ENCODE data around the gene TFEB.

Gene TFEB

DNA sequence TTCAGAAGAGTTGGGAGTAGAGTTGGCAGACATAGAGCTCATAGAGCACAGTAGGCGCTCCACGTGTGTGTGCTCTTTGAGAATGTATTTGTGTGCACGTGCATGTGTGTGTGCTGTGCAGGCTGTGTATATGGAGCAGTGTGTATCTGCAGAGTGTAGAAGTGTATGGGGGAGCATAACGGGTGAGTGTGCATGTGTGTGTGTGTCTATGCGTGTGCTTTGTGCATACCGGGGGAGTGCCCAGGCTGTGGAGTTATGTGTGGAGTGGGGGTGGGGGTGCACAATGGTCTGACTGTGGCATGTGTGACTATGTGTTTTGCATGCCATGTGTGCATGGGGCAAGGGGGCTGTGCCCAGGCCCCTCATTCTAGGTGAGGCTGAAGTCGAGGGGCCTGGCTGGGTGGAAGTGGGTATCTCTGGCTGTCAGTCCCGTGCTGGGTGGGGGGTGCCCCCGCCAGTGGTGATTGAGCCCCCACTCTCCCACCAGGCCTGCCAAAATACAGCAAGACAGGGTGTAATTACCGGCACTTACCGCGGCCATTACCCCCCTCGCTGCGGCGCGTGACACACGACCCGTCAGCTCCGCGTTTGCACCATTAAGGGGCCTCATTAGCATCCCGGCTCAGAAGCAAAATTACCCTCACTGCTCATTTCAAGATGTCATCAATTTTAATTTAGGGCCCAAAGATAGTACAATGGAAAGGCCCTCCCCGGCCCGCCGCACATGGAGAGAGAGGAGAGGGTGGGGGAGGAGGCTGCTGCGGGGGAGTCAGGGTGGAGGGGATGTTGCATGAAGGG lies 58.1 kb downstream of the TFEB start:
- DNase-seq (ENCODE audit: low read depth in 1 of 2, low spot score in 1 of 2), result no peak

DNA sequence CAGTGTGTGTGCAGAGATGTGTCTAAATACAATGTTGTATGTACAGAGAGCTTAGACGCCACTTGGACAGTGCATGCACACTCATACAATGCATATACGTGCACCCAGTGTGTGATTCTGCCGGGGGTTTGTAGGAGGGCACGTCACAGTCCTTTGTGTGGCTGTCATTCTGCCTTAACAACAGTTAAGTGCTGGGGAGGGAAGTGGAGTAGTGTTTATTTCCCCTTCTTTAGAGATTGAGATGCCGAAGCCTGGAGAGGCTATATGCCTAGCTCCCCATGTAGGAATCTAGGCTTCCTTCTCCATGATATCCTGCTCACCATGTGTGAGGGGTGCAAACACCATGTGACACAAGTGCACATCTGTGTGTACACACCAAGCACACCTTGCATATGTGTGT lies 59.0 kb downstream of the TFEB start:
- DNase-seq (ENCODE audit: low read depth in 1 of 2, low spot score in 1 of 2), result no peak

- DNase-seq (ENCODE audit: low read depth in 1 of 2, low spot score in 1 of 2), result no peak
Observed at GRCh38 chr6:41675992-41676391, 59.4 kb downstream of the TFEB start.

DNA sequence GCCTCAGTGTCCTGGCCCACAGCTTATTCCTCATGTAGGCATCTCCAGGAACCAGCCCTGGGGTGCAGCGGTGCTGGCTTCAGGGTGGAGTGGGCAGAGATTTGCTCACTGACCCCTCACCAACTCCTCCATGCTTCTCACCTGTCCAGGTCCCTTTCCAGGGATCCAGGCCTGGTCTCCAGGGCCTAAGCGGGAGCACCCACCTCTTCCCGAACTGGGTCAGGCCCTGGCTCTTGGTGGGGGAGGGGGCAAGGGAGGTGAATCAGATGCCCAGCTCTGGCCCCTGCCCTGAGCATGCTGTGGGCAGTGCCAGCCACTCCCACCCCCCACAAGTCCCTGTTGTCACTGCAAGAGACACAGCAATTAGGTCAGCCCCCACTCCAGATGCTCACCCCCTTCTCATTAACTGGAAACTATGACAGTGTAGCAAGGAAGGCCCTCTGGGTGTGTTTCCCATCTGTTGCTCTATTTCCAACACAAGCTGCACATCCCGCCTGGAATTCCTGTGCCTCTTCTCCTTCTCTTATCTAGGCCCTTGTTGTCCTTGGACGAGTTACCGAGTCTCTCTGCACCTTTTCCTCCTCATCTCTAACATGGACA lies 60.1 kb downstream of the TFEB start:
- no peak for DNase-seq (ENCODE audit: low read depth in 1 of 2, low spot score in 1 of 2)

DNA sequence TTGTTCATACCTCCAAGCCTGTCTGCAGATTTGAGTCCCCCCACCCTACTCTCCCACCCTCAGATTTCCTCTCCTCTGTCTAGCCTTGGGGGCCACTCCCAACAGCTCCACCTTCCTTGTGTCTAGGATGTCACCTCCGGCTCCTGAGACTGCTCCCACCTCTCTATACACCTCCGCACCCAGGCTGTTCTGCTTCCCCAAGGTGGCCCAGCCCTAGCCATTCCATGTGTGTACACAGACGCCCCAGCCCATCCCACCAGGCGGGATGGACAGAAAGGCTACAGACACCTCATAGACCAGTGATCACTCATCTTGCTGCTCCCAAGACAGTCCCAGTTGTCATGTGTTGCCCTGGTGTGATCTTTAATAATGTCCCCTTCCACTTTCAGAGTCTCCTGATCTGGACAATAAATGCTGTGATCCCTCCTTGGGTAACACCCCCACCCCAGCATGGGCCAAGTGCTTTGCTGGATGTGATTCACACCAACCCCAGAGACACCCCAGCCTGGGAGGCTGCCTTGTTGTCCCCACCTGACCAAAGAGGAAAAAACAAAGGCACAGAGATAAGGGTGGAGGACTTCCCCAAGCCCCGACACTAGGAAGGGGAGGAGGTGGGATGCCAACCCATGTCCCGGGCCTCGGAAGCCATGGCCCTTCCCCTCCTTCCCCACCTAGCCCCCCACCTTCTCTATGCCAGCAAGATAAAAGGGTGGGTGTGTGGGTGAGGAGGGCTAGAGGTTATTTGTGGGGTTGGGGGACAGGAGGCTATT lies 61.0 kb downstream of the TFEB start:
- DNase-seq (ENCODE audit: low read depth in 1 of 2, low spot score in 1 of 2), result no peak

- DNase-seq (ENCODE audit: low read depth in 1 of 2, low spot score in 1 of 2), result no peak
Observed at GRCh38 chr6:41673704-41674000, 61.8 kb downstream of the TFEB start.

DNA sequence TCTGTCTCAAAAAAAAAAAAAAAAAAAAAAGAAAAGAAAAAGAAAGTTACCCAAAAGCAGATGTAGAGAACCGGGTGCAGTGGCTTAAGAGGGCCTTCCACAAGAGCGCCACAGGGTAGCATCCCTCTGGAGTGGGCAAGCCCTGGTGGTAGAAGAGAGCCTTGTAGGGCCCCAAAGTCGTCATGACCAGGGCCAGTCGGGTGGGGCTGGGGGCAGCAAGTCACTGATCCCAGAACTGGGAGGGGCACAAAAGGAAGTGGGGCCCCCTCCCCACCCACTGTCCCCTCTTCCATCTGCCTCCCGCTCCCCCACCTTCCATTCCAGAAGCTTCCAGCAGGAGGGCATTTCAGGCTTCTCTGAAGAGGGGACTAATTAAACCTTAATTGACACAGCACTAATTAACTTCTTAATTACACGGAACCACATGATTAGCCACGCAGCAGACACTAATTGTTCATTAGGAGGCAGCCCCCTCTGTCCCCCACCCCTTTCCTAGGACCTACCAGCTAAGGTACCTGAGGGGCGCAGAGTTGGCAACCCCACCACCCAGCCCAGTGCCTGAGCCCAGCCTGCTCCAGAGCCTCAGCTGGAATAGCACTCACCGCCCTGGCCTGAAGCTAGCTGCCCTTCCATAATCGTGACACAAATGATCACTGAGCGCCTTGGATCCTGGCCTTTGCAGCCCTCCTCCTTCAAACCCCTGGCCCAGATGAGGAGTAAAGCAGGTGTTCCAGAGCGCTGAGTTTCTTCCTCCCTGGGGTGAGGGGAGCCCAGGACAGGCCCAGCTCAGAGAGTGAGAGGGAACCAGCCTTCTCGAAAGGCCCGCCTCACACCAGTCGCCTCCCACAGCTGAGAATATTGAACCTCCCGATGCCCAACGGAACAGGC lies 62.3 kb downstream of the TFEB start:
- DNase-seq (ENCODE audit: low read depth in 1 of 2, low spot score in 1 of 2), result no peak

GRCh38 chr6:41672016-41672415 lies 63.4 kb downstream of the TFEB start:
- DNase-seq (ENCODE audit: low read depth in 1 of 2, low spot score in 1 of 2), result no peak

DNA sequence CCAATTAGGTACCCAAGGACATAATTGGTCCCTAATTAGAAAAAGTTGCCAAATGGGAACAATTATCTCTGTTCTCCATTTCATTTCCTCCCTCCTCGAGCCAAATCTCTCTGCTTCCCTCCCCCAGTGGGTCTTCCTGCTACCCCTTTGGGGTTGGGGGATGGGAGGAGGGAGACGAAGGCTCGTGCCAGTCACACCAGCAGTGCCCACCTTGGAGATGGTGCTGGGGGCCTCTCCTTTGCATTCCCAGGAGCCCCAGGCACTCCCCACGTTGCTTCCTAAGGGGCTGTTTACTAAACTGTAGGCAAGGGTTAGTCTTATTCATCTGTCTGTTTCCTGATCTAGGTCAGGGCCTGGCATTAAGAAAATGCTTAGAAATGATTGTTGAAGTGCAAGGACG lies 64.0 kb downstream of the TFEB start:
- no peak for DNase-seq (ENCODE audit: low read depth in 1 of 2, low spot score in 1 of 2)

DNA sequence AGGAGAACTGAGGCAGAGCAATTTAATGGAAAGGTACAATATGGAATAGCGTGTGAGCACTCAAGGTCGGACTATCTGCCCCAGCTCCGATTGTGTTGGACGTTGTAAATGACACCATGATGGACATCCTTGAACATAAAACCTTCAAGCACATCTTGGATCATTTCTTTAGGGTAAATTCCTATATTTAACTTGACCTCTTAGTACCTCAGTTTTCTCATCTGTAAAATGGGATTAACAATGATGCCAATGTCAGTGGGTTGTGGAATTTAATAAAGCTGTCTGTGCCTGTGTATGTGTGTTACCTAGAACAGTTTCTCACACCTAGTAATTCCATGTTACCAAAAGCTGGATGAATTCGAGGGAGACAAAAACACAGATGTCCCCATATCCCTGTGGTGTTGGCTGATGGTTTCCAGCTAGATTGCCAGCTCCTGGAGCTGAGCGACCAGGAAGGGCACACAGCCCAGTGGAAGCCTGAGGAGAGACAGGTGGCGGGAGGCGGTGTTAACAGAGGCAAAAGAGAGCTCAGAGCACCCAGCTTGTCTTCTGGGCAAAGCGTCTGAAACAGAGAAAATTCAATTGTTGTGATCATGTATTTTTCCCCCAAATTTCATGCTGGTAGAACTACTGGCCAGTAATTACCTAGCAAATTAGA lies 64.6 kb downstream of the TFEB start:
- DNase-seq (ENCODE audit: low read depth in 1 of 2, low spot score in 1 of 2), result no peak

DNA sequence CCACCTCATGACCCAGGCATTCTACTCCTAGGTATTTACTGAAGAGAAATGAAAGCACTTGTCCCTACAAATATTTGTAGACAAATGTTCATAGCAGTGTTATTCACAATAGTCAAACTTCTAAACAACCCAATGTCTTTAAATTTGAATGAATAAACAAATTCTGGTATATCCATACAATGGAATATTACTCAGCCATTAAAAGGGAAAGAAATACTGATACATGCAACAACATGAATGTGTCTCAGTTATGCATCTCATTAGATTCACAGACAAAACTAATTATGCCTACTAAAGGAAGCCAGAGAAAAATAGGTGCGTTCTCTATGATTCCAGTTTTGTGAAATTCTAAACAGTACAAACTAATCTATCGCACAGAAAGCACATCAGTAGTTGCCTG lies 66.4 kb downstream of the TFEB start:
- DNase-seq (ENCODE audit: low read depth in 1 of 2, low spot score in 1 of 2), result no peak

DNA sequence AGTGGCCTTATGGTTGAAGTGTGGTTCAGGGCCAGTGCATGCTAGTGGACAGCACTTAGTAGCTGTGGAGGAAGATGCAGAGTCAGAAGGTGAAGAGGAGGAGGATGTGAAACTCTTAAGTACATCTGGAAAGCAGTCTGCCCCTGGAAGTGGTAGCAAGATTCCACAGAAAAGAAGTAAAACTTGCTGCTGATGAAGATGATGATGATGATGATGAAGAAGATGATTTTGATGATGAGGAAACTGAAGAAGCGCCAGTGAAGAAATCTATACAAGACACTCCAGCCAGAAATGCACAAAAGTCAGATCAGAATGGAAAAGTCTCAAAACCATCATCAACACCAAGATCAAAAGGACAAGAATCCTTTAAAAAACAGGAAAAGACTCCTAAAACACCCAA lies 68.2 kb downstream of the TFEB start:
- DNase-seq (ENCODE audit: low read depth in 1 of 2, low spot score in 1 of 2), result no peak

DNA sequence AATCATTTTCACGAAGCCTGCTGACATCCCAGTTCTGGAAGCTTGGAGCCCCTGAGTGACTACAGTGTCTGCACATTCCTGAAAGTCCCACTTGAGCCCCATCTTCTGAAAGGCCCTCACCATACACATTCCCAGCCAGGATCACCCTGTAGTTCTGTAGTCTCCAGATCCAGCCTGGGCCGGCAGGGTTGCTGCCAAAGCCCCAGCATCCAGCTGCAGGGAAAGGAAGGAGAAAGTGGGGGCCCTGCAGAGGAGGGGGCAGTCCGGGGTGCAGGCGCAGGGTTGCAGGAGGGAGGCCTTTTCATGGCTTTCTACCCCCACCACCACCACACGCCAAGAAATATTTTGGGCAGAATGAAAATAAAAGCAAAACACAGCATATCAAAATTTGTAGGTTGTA lies 71.1 kb downstream of the TFEB start:
- DNase-seq (ENCODE audit: low read depth in 1 of 2, low spot score in 1 of 2), result no peak

DNA sequence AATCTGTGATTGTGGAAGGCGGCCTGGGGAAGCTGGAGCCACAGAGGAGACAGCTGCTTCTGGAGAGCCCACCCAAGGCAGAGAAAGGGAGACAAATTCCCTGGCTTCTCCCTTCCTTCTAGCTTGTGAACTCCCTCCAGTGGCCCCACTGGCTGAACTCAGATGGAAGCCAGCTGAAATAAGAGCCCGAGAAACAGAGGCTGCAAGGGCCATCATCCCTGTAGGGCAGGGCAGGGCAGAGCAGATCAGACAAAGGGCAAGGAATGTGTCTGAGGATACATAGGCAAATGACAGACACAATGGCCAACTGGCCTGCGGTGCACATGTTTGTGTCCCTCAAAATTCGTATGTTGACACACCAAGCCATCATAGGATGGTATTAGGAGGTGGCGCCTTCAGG lies 71.8 kb downstream of the TFEB start:
- no peak for DNase-seq (ENCODE audit: low read depth in 1 of 2, low spot score in 1 of 2)

DNA sequence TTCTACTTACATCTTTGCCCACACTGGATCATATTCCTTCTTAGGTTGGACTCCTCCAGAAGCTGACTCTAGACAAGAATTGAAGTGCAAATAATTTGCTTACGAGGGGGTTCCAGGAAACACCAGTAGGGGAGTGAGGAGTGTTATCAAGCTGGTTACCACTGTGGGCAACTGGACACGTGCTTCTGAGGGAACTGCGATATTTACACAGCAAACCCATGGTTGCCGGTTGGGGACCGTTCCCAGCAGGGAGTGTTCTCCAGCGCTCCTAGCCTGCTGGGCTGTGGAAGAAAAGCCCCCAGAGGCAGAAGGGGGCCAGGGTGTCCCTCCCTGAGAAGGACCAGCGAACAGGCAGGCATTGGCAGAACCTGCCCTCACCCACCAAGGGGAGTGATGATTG lies 75.5 kb downstream of the TFEB start:
- DNase-seq (ENCODE audit: low read depth in 1 of 2, low spot score in 1 of 2), result no peak

DNA sequence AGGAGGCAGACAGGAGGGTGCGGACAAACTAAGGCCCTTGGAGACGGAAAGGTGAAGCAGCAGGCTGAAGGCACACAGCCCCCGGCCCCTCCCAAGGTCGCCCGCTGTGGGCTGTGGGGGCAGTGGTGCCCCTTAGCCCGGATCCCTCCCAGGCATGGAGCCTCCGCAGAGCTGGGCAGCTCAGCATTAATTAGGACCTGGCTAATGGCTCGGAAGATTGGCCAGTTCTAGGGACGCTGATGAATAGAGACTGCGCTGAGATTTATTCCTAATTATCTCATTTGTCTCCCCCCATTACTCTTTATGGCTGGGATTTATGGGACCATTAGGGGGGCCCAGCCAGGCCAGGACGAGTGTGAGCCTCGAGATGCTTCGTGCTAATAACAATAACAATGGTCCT lies 76.8 kb downstream of the TFEB start:
- DNase-seq (ENCODE audit: low read depth in 1 of 2, low spot score in 1 of 2), result no peak

DNA sequence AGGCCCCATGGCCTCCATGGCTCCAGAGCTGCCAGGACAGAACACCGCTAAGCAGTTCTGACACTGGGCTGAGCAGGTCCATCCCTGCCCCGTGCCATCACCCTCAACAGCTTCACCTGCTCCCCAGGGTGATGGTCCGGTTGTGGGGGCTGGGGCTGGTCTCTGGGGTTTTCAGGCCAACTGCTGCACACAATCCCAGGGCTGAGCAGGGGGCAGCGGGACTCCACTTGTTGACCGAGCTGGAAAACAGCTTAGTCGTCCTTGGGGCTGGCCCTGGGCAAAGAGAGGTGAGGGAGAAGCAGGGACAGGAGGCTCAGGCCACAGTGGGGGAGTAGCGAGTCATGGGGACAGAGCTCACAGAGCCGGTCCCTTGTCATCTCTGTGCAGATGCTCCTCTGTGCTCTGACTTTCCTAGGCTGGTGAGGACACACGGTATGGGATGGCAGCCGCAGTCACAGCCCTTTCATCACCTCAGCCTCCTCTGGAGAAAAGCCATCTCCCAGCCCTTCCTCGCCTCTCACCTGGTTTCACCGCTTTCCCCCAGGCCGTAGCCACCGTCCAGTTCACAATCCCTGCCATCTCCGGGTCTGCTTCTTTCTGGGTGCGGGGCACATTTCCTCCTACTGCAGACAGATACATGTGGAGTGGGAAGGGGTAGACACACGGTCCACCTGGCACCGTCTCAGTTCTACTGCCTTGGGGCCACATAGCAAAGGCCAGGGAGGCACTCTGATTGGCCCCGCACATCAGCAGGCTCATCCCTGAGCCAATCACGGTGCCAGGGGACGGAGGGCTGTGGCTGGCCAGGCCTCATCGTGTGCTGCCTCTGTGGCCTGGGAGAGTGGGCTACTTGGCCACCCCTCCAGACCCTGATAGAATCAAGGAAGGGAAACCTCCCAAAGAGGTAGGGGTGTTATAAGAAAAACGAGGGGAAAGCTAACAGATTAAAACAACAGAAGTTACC lies 78.0 kb downstream of the TFEB start:
- no peak for DNase-seq (ENCODE audit: low read depth in 1 of 2, low spot score in 1 of 2)

GRCh38 chr6:41656002-41656691 lies 79.3 kb downstream of the TFEB start:
- no peak for DNase-seq (ENCODE audit: low read depth in 1 of 2, low spot score in 1 of 2)

DNA sequence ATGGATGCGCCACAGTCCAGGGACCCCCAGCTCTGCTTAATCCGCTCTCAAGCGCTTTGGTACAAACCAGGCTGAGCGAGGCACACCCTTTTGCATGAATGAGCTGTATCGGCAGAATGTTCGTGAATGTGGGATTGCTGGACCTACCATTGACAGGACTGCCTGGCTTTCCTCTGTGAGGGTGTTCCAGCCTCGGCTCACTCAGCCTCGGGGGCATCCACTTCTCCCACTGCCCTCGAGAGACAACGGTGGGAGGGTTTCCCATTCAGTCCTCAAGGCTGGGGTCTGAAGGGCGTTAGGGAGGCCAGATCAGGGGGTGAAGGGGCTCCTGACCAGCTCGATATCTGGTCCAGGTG lies 79.8 kb downstream of the TFEB start:
- DNase-seq (ENCODE audit: low read depth in 1 of 2, low spot score in 1 of 2), result no peak

Data from stimulated activated CD4-positive, alpha-beta T cell treated with anti-CD3 and anti-CD28 coated beads, Interleukin-15, amount 100 ng/mL, for 1 hour (primary cell).